Measurements from ENCODE around the gene MEGF11.

GRCh38 chr15:66298803-66299251 is 45.3 kb upstream of the MEGF11 start:
- TF ChIP-seq EZH2 (IDR thresholded peaks at IDR 0.05; ENCODE audit: low read depth) (no peak), CTCF (conservative IDR thresholded peaks at IDR 0.05) (no peak)
